Mucosa of descending colon (tissue), 3 donors: ENCODE measurements around the gene RPS21. TPM values are rescaled to one million over a fixed set of nuclear protein-coding genes. Genes with fewer than 3 reads are reported as not detected.
"Not testable (repeated sequence)": the region's sequence is repeated elsewhere in the genome, so short reads cannot be mapped to it uniquely, and the experiment has no call there.

ENCODE experiments used
- ATAC-seq: fragments of 200-7000 bp; cut with Tn5 transposase; one replicate; pipeline ENCODE4 v1.9.1; 2020; ENCODE audit warnings: mild to moderate bottlenecking, moderate library complexity
- DNase-seq, 3 donors: peaks; one replicate each; pipeline ENCODE4 v3.0.0-alpha.2; 2020
- H3K36me3 ChIP-seq: fragments of 200-600 bp; one replicate; pipeline ENCODE4 v1.8.0; 2021; ENCODE audit warnings: low read depth, mild to moderate bottlenecking
- H3K4me1 ChIP-seq: fragments of 200-600 bp; one replicate; pipeline ENCODE4 v1.8.0; 2021; ENCODE audit warnings: low read depth, mild to moderate bottlenecking
- H3K4me3 ChIP-seq: fragments of 200-600 bp; one replicate; pipeline ENCODE4 v1.8.0; 2021; ENCODE audit warnings: mild to moderate bottlenecking
- H3K9me3 ChIP-seq: fragments of 200-600 bp; one replicate; pipeline ENCODE4 v1.8.0; 2021; ENCODE audit warnings: mild to moderate bottlenecking
- CTCF ChIP-seq: fragments of 200-600 bp; IDR thresholded peaks from one replicate; pipeline ENCODE4 v1.8.0; 2022; ENCODE audit warnings: antibody characterized with exemption, mild to moderate bottlenecking
- intact Hi-C, 2 donors: fragments of 100-400 bp; cut with DNase I in 1 of 2; cut with micrococcal nuclease in 1 of 2; formaldehyde crosslinking; loops; one replicate each; pipeline versions ENCODE4 v1.11.0 to v1.11.1; 2022; cut with DNase I, micrococcal nuclease
- total RNA-seq, 3 donors: library from RNA; stranded (reverse); fragmentation: NEBNext Ultra II Directional in 2 of 3; extraction: Animal tissue kit (Norgen Biotek cat#: 25700) in 2 of 3; gene quantifications; one replicate each; pipeline versions ENCODE4 v1.2.1 to v1.2.4, GENCODE V29; 2021 to 2023
- donor health status: DM: no; HTN: no; CAD: no; lungs with moderate emphysema.
- donor health status: DM: no; HTN: no; CAD: no.
- donor health status: DM: no; HTN: yes; CAD: no.

The RPS21 gene
- total RNA-seq, 3 donors from 2014 or later, result 1,171 to 1,284 (median 1,191) TPM

GRCh38 chr20:62425281-62426058 lies 38.6 kb downstream of the RPS21 start:
- Histone ChIP-seq H3K4me1 (peaks cover 20% of the 10 kb centered on the region), H3K36me3 (no peaks in the 10 kb centered on the region), H3K4me3 (no peak overlapping the region), H3K9me3 (no peaks in the 10 kb centered on the region)
- no peak for DNase-seq
- no peak for ATAC-seq
- intact Hi-C loops, result no loop called here
- no peak for TF ChIP-seq CTCF

- H3K4me1 ChIP-seq, result peaks cover 25% of the 10 kb centered on the region
- H3K9me3 ChIP-seq, H3K4me3 ChIP-seq, DNase-seq, intact Hi-C loops, H3K36me3 ChIP-seq, ATAC-seq: not testable (repeated sequence)
Observed at GRCh38 chr20:62426059-62426348, 39.1 kb downstream of the RPS21 start.

- intact Hi-C loops, result no loop called here
- ATAC-seq (peak; percentile 41), DNase-seq (peak in 2 of 3 donors; percentile 42 to 68)
Observed at GRCh38 chr20:62426699-62427131, 39.8 kb downstream of the RPS21 start.

GRCh38 chr20:62427172-62428001 lies 40.5 kb downstream of the RPS21 start, which contains the start of gene RBBP8NL:
TSS of gene RBBP8NL (minus strand) at chr20:62427539. CDS start at chr20:62419647, 7,892 bp downstream.
- H3K4me3 ChIP-seq, result no peak within 1 kb of the TSS
- peak; percentile 88 to 94 (median 92) for DNase-seq
- intact Hi-C loops, result no loop called here

More at GRCh38 chr20:62426699-62427131, 39.8 kb downstream of the RPS21 start:
- TF ChIP-seq CTCF, result no peak
- Histone ChIP-seq H3K4me1 (peaks cover 28% of the 10 kb centered on the region), H3K9me3 (no peaks in the 10 kb centered on the region), H3K36me3 (no peaks in the 10 kb centered on the region), H3K4me3 (no peak overlapping the region)

GRCh38 chr20:62428002-62428372 lies 41.1 kb downstream of the RPS21 start:
- Histone ChIP-seq H3K9me3 (no peaks in the 10 kb centered on the region), H3K36me3 (no peaks in the 10 kb centered on the region), H3K4me1 (peaks cover 28% of the 10 kb centered on the region), H3K4me3 (no peak overlapping the region)
- intact Hi-C loops, result no loop called here
- TF ChIP-seq CTCF, result no peak
- DNase-seq (peak in 2 of 3 donors; percentile 63 to 73), ATAC-seq (peak; percentile 65)

More at GRCh38 chr20:62427172-62428001, 40.5 kb downstream of the RPS21 start, which contains the start of gene RBBP8NL:
- peak; percentile 88 for ATAC-seq
- Histone ChIP-seq H3K4me1 (peaks cover 28% of the 10 kb centered on the region), H3K9me3 (no peaks in the 10 kb centered on the region), H3K36me3 (no peaks in the 10 kb centered on the region)
- TF ChIP-seq CTCF, result no peak
